Uterus (tissue), 2 donors: ENCODE measurements around the gene DOCK3.

Source experiments
- POLR2A ChIP-seq, 2 donors: fragments of 450-650 bp; IDR thresholded peaks; one replicate each; pipeline ENCODE4 v1.6.1; 2016; ENCODE audit warnings: antibody characterized with exemption in 2 of 2, mild to moderate bottlenecking in 1 of 2, moderate library complexity in 1 of 2
- TF ChIP-seq, protein P1 (sequence below), 4 experiments: fragments of 200-600 bp in 2 of 4; fragments of 450-650 bp in 2 of 4; sonication (generic) in 2 of 4; IDR thresholded peaks; one replicate each; pipeline ENCODE4 v1.5.1; 2016 to 2019; ENCODE audit warnings: antibody characterized with exemption in 4 of 4, mild to moderate bottlenecking in 2 of 4, moderate library complexity in 1 of 4

DNA sequence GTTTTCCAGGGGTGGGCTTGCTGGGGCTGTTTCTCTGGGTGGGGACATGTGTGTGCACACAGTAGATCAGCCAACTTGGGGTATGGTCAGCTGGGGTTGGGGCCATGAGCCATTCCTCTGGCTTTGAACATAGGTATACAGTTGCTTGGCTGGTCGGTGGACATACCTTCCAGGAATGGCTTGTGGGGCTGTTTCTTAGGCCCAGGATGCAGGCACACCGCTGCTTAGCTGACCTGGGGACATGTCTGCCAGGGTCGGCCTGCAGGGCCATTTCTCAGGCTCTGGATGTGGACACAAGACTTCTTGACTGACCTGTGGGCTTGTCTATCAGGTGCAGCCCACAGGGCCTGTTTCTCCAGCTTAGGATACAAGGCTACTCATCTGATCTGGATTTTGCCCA lies 130.6 kb downstream of the DOCK3 start:
- TF ChIP-seq, protein P1, sequence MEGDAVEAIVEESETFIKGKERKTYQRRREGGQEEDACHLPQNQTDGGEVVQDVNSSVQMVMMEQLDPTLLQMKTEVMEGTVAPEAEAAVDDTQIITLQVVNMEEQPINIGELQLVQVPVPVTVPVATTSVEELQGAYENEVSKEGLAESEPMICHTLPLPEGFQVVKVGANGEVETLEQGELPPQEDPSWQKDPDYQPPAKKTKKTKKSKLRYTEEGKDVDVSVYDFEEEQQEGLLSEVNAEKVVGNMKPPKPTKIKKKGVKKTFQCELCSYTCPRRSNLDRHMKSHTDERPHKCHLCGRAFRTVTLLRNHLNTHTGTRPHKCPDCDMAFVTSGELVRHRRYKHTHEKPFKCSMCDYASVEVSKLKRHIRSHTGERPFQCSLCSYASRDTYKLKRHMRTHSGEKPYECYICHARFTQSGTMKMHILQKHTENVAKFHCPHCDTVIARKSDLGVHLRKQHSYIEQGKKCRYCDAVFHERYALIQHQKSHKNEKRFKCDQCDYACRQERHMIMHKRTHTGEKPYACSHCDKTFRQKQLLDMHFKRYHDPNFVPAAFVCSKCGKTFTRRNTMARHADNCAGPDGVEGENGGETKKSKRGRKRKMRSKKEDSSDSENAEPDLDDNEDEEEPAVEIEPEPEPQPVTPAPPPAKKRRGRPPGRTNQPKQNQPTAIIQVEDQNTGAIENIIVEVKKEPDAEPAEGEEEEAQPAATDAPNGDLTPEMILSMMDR (IDR thresholded peaks at IDR 0.05), result no peak
- no peak for TF ChIP-seq POLR2A (IDR thresholded peaks at IDR 0.05)
